ENCODE measurements around the gene TRAPPC10.
A peak's percentile ranks its signal among the peaks of the same experiment; 100 is the strongest.

TRAPPC10 gene

GRCh38 chr21:44019568-44019958 lies 7.5 kb downstream of the TRAPPC10 start:
- H3K27ac ChIP-seq = peak overlapping the region; percentile 70
- H3K27me3 ChIP-seq = no peaks in the 10 kb centered on the region
- peaks cover 53 to 62% of the 10 kb centered on the region in 2 experiments for H3K4me1 ChIP-seq (ENCODE audit: control insufficient read depth in 1 of 2, insufficient read depth in 1 of 2, low read depth in 1 of 2, low read length in 1 of 2)
- TF ChIP-seq, protein P1, sequence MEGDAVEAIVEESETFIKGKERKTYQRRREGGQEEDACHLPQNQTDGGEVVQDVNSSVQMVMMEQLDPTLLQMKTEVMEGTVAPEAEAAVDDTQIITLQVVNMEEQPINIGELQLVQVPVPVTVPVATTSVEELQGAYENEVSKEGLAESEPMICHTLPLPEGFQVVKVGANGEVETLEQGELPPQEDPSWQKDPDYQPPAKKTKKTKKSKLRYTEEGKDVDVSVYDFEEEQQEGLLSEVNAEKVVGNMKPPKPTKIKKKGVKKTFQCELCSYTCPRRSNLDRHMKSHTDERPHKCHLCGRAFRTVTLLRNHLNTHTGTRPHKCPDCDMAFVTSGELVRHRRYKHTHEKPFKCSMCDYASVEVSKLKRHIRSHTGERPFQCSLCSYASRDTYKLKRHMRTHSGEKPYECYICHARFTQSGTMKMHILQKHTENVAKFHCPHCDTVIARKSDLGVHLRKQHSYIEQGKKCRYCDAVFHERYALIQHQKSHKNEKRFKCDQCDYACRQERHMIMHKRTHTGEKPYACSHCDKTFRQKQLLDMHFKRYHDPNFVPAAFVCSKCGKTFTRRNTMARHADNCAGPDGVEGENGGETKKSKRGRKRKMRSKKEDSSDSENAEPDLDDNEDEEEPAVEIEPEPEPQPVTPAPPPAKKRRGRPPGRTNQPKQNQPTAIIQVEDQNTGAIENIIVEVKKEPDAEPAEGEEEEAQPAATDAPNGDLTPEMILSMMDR (IDR thresholded peaks at IDR 0.05) = no peak
- H3K36me3 ChIP-seq = no peaks in the 10 kb centered on the region
- no peaks in the 10 kb centered on the region for H3K9me3 ChIP-seq
- no peak overlapping the region for H3K4me3 ChIP-seq (ENCODE audit: low read depth in 1 of 2, low read length in 1 of 2)

GRCh38 chr21:44020551-44020950 lies 8.4 kb downstream of the TRAPPC10 start:
- H3K27me3 ChIP-seq = no peaks in the 10 kb centered on the region
- H3K27ac ChIP-seq = peak overlapping the region; percentile 41
- H3K9me3 ChIP-seq = no peaks in the 10 kb centered on the region
- no peak overlapping the region for H3K4me3 ChIP-seq (ENCODE audit: low read depth in 1 of 2, low read length in 1 of 2)
- TF ChIP-seq, protein P1 (IDR thresholded peaks at IDR 0.05) = no peak
- H3K36me3 ChIP-seq = no peaks in the 10 kb centered on the region
- peaks cover 53 to 62% of the 10 kb centered on the region in 2 experiments for H3K4me1 ChIP-seq (ENCODE audit: control insufficient read depth in 1 of 2, insufficient read depth in 1 of 2, low read depth in 1 of 2, low read length in 1 of 2)

GRCh38 chr21:44021064-44021463 lies 9.0 kb downstream of the TRAPPC10 start:
- Histone ChIP-seq H3K27me3 (no peaks in the 10 kb centered on the region), H3K27ac (peak overlapping the region; percentile 41), H3K4me1 (ENCODE audit: control insufficient read depth in 1 of 2, insufficient read depth in 1 of 2, low read depth in 1 of 2, low read length in 1 of 2) (peaks cover 53 to 62% of the 10 kb centered on the region in 2 experiments), H3K36me3 (no peaks in the 10 kb centered on the region), H3K4me3 (ENCODE audit: low read depth in 1 of 2, low read length in 1 of 2) (no peak overlapping the region), H3K9me3 (no peaks in the 10 kb centered on the region)
- TF ChIP-seq, protein P1 (IDR thresholded peaks at IDR 0.05) = no peak

GRCh38 chr21:44024257-44024656 lies 12.1 kb downstream of the TRAPPC10 start:
- peaks cover 27 to 40% of the 10 kb centered on the region in 2 experiments for H3K4me1 ChIP-seq (ENCODE audit: control insufficient read depth in 1 of 2, insufficient read depth in 1 of 2, low read depth in 1 of 2, low read length in 1 of 2)

DNA sequence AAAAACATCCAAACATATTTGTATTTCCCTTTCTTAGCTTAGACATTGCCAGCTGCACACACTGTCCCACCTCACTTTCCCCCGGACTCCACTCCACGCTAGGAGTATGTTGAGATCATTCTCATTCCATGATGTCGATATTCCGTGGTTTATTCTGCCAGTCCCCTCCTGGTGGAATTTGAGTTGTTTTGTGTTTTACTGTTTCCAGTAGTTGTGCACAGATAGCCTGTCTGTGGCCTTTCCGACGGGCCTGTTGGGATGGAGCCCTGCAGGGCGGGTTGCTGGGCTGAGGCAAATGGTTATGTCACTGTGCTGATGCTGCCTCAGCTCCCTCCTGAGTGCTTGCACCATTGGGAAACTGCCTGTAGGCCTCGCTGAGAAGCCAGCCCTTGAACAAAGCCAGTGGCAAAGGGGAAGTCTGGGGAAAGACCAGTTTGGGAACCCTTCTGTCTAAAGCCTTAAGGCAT lies 12.8 kb downstream of the TRAPPC10 start:
- TF ChIP-seq, protein P1 (IDR thresholded peaks at IDR 0.05) = no peak
- Histone ChIP-seq H3K4me1 (ENCODE audit: control insufficient read depth in 1 of 2, insufficient read depth in 1 of 2, low read depth in 1 of 2, low read length in 1 of 2) (peaks cover 21 to 34% of the 10 kb centered on the region in 2 experiments), H3K36me3 (no peaks in the 10 kb centered on the region), H3K9me3 (no peaks in the 10 kb centered on the region), H3K27ac (peak overlapping the region; percentile 63), H3K4me3 (ENCODE audit: low read depth in 1 of 2, low read length in 1 of 2) (no peak overlapping the region), H3K27me3 (no peaks in the 10 kb centered on the region)

More at GRCh38 chr21:44024257-44024656, 12.1 kb downstream of the TRAPPC10 start:
- Histone ChIP-seq H3K9me3 (no peaks in the 10 kb centered on the region), H3K36me3 (no peaks in the 10 kb centered on the region), H3K27ac (no peak overlapping the region), H3K4me3 (ENCODE audit: low read depth in 1 of 2, low read length in 1 of 2) (no peak overlapping the region), H3K27me3 (no peaks in the 10 kb centered on the region)
- TF ChIP-seq, protein P1 (IDR thresholded peaks at IDR 0.05) = no peak
